ENCODE data around the gene AGER. TPM values are rescaled to one million over a fixed set of nuclear protein-coding genes. Genes with fewer than 3 reads are reported as not detected.
A peak's percentile ranks its signal among the peaks of the same experiment; 100 is the strongest.
"Not testable (repeated sequence)": the region's sequence is repeated elsewhere in the genome, so short reads cannot be mapped to it uniquely, and the experiment has no call there.

Gene AGER
- total RNA-seq, 1 donor from 2014 or later = 2.0 TPM

- ATAC-seq (no peak), DNase-seq (ENCODE audit: missing footprints) (no peak)
- intact Hi-C loops (cut with DNase I) = no loop called here
Observed at GRCh38 chr6:32202186-32202585, 18.1 kb upstream of the AGER start.

- intact Hi-C loops (cut with DNase I) = no loop called here
- ATAC-seq (no peak), DNase-seq (ENCODE audit: missing footprints) (no peak)
Observed at GRCh38 chr6:32200711-32201475, 16.8 kb upstream of the AGER start.

GRCh38 chr6:32198866-32199265 lies 14.8 kb upstream of the AGER start:
- intact Hi-C loops (cut with DNase I) = loop anchor here (5.0 to 10.0 kb wide), 3 partner anchors 67 to 1006 kb away; partner anchors contain the start of genes FKBPL, HSD17B8, RING1 and RXRB
- ATAC-seq = no peak

GRCh38 chr6:32198345-32198696 lies 14.3 kb upstream of the AGER start:
- intact Hi-C loops (cut with DNase I) = loop anchor here (5.0 to 10.0 kb wide), 3 partner anchors 66 to 1006 kb away; partner anchors contain the start of genes FKBPL, HSD17B8, RING1 and RXRB
- ATAC-seq = no peak
- no peak for DNase-seq (ENCODE audit: missing footprints)

More at GRCh38 chr6:32198866-32199265, 14.8 kb upstream of the AGER start:
- no peak for DNase-seq (ENCODE audit: missing footprints)

- DNase-seq (ENCODE audit: missing footprints) (no peak), ATAC-seq (no peak)
- intact Hi-C loops (cut with DNase I) = loop anchor here (5.0 to 10.0 kb wide), 3 partner anchors 65 to 1008 kb away; partner anchors contain the start of genes FKBPL, HSD17B8, RING1 and RXRB
Observed at GRCh38 chr6:32196682-32197616, 12.9 kb upstream of the AGER start.

GRCh38 chr6:32195902-32196681 lies 12.0 kb upstream of the AGER start:
- intact Hi-C loops (cut with DNase I) = loop anchor here (1.0 to 10.0 kb wide), 4 partner anchors 18 to 1009 kb away; partner anchors contain the start of genes FKBPL, HSD17B8, RING1 and RNF5

GRCh38 chr6:32195652-32195901 lies 11.5 kb upstream of the AGER start:
- ATAC-seq (peak; percentile 92), DNase-seq (ENCODE audit: missing footprints) (peak; percentile 100)
- intact Hi-C loops (cut with DNase I) = loop anchor here (1.0 to 10.0 kb wide), 4 partner anchors 17 to 1009 kb away; partner anchors contain the start of genes FKBPL, HSD17B8, RING1 and RNF5

More at GRCh38 chr6:32195902-32196681, 12.0 kb upstream of the AGER start:
- ATAC-seq (peak; percentile 46), DNase-seq (ENCODE audit: missing footprints) (peak; percentile 96)

- DNase-seq (ENCODE audit: missing footprints) (no peak), ATAC-seq (no peak)
- intact Hi-C loops (cut with DNase I) = loop anchor here (1.0 to 10.0 kb wide), 4 partner anchors 17 to 1010 kb away; partner anchors contain the start of genes FKBPL, HSD17B8, RING1 and RNF5
Observed at GRCh38 chr6:32194825-32195651, 11.0 kb upstream of the AGER start.

- intact Hi-C loops (cut with DNase I) = loop anchor here (10.0 kb wide), 1 partner anchor 1010 kb away; the partner anchor contains the start of genes HSD17B8, RING1, RXRB and SLC39A7
- DNase-seq (ENCODE audit: missing footprints) (no peak), ATAC-seq (no peak)
Observed at GRCh38 chr6:32194388-32194787, 10.3 kb upstream of the AGER start.

- intact Hi-C loops (cut with DNase I) = loop anchor here (10.0 kb wide), 1 partner anchor 1012 kb away; the partner anchor contains the start of genes HSD17B8, RING1, RXRB and SLC39A7
- ATAC-seq = not testable (repeated sequence)
Observed at GRCh38 chr6:32193096-32193495, 9.0 kb upstream of the AGER start.

GRCh38 chr6:32192608-32193039 lies 8.6 kb upstream of the AGER start, which contains the start of gene GPSM3:
GPSM3 (minus strand) TSS chr6:32192643; CDS start chr6:32192513, 130 bp downstream.
- intact Hi-C loops (cut with DNase I) = loop anchor here (10.0 kb wide), 1 partner anchor 1012 kb away; the partner anchor contains the start of genes HSD17B8, RING1, RXRB and SLC39A7
- no peak for ATAC-seq
- peak; percentile 88 for DNase-seq (ENCODE audit: missing footprints)

More at GRCh38 chr6:32193096-32193495, 9.0 kb upstream of the AGER start:
- not testable (repeated sequence) for DNase-seq (ENCODE audit: missing footprints)

GRCh38 chr6:32191696-32192607 lies 7.9 kb upstream of the AGER start:
- ATAC-seq (no peak), DNase-seq (ENCODE audit: missing footprints) (no peak)
- intact Hi-C loops (cut with DNase I) = loop anchor here (10.0 kb wide), 1 partner anchor 1013 kb away; the partner anchor contains the start of genes HSD17B8, RING1, RXRB and SLC39A7

- DNase-seq (ENCODE audit: missing footprints) (no peak), ATAC-seq (no peak)
- intact Hi-C loops (cut with DNase I) = loop anchor here (10.0 kb wide), 1 partner anchor 1014 kb away; the partner anchor contains the start of genes HSD17B8, RING1, RXRB and SLC39A7
Observed at GRCh38 chr6:32190911-32191677, 7.0 kb upstream of the AGER start.

GRCh38 chr6:32190054-32190851 lies 6.2 kb upstream of the AGER start, which contains the start of gene PBX2:
PBX2 (minus strand) TSS chr6:32190202; CDS start chr6:32189915, 287 bp downstream.
- DNase-seq (ENCODE audit: missing footprints) (peak; percentile 93), ATAC-seq (peak; percentile 84)
- intact Hi-C loops (cut with DNase I) = loop anchor here (10.0 kb wide), 1 partner anchor 1015 kb away; the partner anchor contains the start of genes HSD17B8, RING1, RXRB and SLC39A7

Data from Right ventricle myocardium inferior (tissue), 1 donor.